ENCODE data around the gene RHBDF2. TPM values are rescaled to one million over a fixed set of nuclear protein-coding genes. Genes with fewer than 3 reads are reported as not detected.
A peak's percentile ranks its signal among the peaks of the same experiment; 100 is the strongest.

RHBDF2 gene
- 0.79 and 5.0 TPM in 2 replicates for total RNA-seq (ENCODE audit: low replicate concordance)

DNA sequence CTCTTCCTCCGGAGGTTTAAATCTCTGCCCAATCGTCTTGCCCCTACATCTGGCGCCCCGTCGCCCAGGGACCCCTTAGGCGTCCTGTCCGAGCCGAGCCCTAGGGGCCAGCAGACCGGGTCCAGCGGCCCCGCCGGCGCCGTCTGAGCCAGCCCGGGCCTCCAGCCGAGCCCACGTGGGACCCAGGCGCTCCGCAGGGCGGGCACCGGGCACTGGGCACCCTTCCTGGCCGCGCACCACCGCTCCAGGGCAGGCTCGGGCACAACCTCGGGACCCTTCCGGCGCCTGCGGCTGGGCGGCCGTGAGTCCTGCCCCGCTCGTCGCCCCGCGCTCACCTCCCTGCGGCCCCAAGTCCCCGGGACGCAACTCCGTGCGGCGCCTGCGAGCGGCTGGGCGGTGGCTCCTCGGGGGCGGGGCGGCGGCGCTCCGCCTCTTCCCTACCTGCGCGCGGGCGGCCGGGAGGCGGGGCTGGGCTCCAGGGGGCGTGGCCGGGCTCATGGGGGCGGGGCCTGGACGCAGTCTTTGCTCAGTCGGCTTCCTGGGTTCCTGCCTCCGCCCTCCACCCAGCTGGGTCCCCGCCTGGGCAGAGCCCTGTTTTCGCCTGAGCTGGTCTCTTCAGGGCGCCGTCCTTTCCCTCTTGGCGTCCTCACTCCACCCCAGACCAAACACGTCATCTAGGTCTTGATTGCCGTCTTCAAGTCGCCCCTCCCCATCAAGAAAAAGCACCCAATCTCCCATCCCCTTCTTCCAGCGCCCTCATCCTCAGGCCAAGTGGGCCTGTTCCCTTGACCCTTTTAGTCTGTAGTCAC, at the start of gene RHBDF2:
RHBDF2 (minus strand) TSS at position 406 of the 809 bp plus-strand sequence. CDS start 19,899 bp downstream, outside the sequence.
- peak within 1 kb of the TSS; percentile 81 for H3K4me2 ChIP-seq
- Mint-ChIP-seq H3K27me3 (ENCODE audit: insufficient read depth, low read depth) (peaks cover 24% of the 10 kb centered on the region), H3K27ac (peak within 1 kb of the TSS; percentile 64), H3K4me3 (peak within 1 kb of the TSS; percentile 84), H3K9me3 (no peaks in the 10 kb centered on the region), H3K4me1 (peaks cover 29% of the 10 kb centered on the region), H3K36me3 (no peaks in the 10 kb centered on the region)
- H3K27ac ChIP-seq, result no peak within 1 kb of the TSS
- peak within 1 kb of the TSS; percentile 88 for H2AFZ ChIP-seq (replicated peaks)
- H3K4me1 ChIP-seq, result peaks cover 27% of the 10 kb centered on the region
- H3K27me3 ChIP-seq, result peaks cover 14% of the 10 kb centered on the region
- H3K36me3 ChIP-seq, result no peaks in the 10 kb centered on the region
- peak within 1 kb of the TSS; percentile 80 for H3K4me3 ChIP-seq
- H3F3A ChIP-seq (ENCODE audit: low read depth), result peaks cover 5% of the 10 kb centered on the region
- DNase-seq (ENCODE audit: low spot score), result peak; percentile 94
- peaks cover 14% of the 10 kb centered on the region for H4K20me1 ChIP-seq (ENCODE audit: low read depth)
- H3K9me3 ChIP-seq (ENCODE audit: low read depth), result no peaks in the 10 kb centered on the region
- no peaks in the 10 kb centered on the region for H3K79me2 ChIP-seq (ENCODE audit: low read depth)
- TF ChIP-seq EZH2phosphoT487 (IDR thresholded peaks at IDR 0.05) (no peak), EZH2 (IDR thresholded peaks at IDR 0.05) (no peak)
- TF ChIP-seq, protein P1, sequence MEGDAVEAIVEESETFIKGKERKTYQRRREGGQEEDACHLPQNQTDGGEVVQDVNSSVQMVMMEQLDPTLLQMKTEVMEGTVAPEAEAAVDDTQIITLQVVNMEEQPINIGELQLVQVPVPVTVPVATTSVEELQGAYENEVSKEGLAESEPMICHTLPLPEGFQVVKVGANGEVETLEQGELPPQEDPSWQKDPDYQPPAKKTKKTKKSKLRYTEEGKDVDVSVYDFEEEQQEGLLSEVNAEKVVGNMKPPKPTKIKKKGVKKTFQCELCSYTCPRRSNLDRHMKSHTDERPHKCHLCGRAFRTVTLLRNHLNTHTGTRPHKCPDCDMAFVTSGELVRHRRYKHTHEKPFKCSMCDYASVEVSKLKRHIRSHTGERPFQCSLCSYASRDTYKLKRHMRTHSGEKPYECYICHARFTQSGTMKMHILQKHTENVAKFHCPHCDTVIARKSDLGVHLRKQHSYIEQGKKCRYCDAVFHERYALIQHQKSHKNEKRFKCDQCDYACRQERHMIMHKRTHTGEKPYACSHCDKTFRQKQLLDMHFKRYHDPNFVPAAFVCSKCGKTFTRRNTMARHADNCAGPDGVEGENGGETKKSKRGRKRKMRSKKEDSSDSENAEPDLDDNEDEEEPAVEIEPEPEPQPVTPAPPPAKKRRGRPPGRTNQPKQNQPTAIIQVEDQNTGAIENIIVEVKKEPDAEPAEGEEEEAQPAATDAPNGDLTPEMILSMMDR (IDR thresholded peaks at IDR 0.05), result no peak
- no peak within 1 kb of the TSS for H3K9ac ChIP-seq

DNA sequence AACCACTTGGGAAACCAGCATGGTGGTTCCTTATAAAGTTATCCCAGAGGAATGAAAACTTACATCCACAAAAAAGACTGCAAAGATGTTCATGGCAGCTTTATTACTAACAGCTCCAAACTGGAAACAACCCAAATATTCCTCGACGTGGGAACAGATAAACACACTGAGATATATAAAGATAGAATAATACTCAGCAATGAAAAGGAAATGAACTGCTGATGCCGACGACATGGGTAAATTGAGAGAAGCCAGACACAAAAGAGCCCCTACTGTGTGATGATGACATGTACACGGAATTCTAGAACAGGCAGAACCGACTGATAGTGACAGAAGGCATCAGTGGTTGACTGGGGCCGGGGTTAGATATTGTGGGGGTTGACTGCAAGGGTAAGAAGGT, 48.3 kb upstream of the RHBDF2 start:
- peaks cover 11% of the 10 kb centered on the region for H3K4me1 ChIP-seq
- no peak overlapping the region for H3K9ac ChIP-seq
- H3K27me3 Mint-ChIP-seq (ENCODE audit: insufficient read depth, low read depth), result peaks cover 4% of the 10 kb centered on the region
- H3K27ac ChIP-seq, result no peak overlapping the region
- H3K9me3 Mint-ChIP-seq, result no peaks in the 10 kb centered on the region
- peaks cover 13% of the 10 kb centered on the region for H3F3A ChIP-seq (ENCODE audit: low read depth)
- no peak overlapping the region for H3K4me3 ChIP-seq
- no peaks in the 10 kb centered on the region for H3K36me3 Mint-ChIP-seq
- H2AFZ ChIP-seq (replicated peaks), result no peak overlapping the region
- no peaks in the 10 kb centered on the region for H3K36me3 ChIP-seq
- no peak overlapping the region for H3K4me3 Mint-ChIP-seq
- no peak overlapping the region for H3K27ac Mint-ChIP-seq
- no peak overlapping the region for H3K4me2 ChIP-seq
- H3K9me3 ChIP-seq (ENCODE audit: low read depth), result no peaks in the 10 kb centered on the region
- H3K79me2 ChIP-seq (ENCODE audit: low read depth), result no peaks in the 10 kb centered on the region
- H3K4me1 Mint-ChIP-seq, result peaks cover 8% of the 10 kb centered on the region
- no peaks in the 10 kb centered on the region for H4K20me1 ChIP-seq (ENCODE audit: low read depth)
- TF ChIP-seq EZH2phosphoT487 (IDR thresholded peaks at IDR 0.05) (no peak), EZH2 (IDR thresholded peaks at IDR 0.05) (no peak)
- TF ChIP-seq, protein P1 (IDR thresholded peaks at IDR 0.05), result no peak
- H3K27me3 ChIP-seq, result peaks cover 12% of the 10 kb centered on the region
- no peak for DNase-seq (ENCODE audit: low spot score)

DNA sequence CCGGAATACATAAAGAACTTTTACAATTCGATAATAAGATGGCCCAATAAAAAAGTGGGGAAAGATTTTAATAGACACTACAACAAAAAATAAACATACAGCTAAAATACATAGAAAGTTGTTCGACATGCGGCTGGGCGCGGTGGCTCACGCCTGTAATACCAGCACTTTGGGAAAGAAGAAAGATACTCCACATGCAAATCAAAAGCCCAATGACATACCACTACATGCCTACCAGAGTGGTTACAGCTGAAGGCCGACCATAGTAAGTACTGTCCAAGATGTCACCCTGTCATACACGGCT, 47.9 kb upstream of the RHBDF2 start:
- no peak for DNase-seq (ENCODE audit: low spot score)
- no peak overlapping the region for H3K4me3 Mint-ChIP-seq
- peaks cover 4% of the 10 kb centered on the region for H3K27me3 Mint-ChIP-seq (ENCODE audit: insufficient read depth, low read depth)
- no peaks in the 10 kb centered on the region for H3K9me3 ChIP-seq (ENCODE audit: low read depth)
- peaks cover 15% of the 10 kb centered on the region for H3F3A ChIP-seq (ENCODE audit: low read depth)
- H3K27ac ChIP-seq, result no peak overlapping the region
- H3K4me2 ChIP-seq, result no peak overlapping the region
- H3K4me3 ChIP-seq, result no peak overlapping the region
- no peaks in the 10 kb centered on the region for H3K36me3 ChIP-seq
- H3K9ac ChIP-seq, result no peak overlapping the region
- H3K79me2 ChIP-seq (ENCODE audit: low read depth), result no peaks in the 10 kb centered on the region
- H3K27ac Mint-ChIP-seq, result no peak overlapping the region
- peaks cover 16% of the 10 kb centered on the region for H3K27me3 ChIP-seq
- peaks cover 12% of the 10 kb centered on the region for H3K4me1 ChIP-seq
- no peaks in the 10 kb centered on the region for H4K20me1 ChIP-seq (ENCODE audit: low read depth)
- peaks cover 10% of the 10 kb centered on the region for H3K4me1 Mint-ChIP-seq
- H3K36me3 Mint-ChIP-seq, result no peaks in the 10 kb centered on the region
- H3K9me3 Mint-ChIP-seq, result no peaks in the 10 kb centered on the region
- no peak overlapping the region for H2AFZ ChIP-seq (replicated peaks)
- TF ChIP-seq EZH2 (IDR thresholded peaks at IDR 0.05), result no peak
- TF ChIP-seq EZH2phosphoT487 (IDR thresholded peaks at IDR 0.05), result no peak
- TF ChIP-seq, protein P1 (IDR thresholded peaks at IDR 0.05), result no peak

Data from neural progenitor cell (in vitro differentiated cells).